ENCODE data around the gene SLC35E2B. TPM values are rescaled to one million over a fixed set of nuclear protein-coding genes. Genes with fewer than 3 reads are reported as not detected.
"Not testable (repeated sequence)": the region's sequence is repeated elsewhere in the genome, so short reads cannot be mapped to it uniquely, and the experiment has no call there.

SLC35E2B gene
- total RNA-seq, 1 experiment from 2014 or later, result 41.7 TPM

- H3K4me1 Mint-ChIP-seq, result no peaks in the 10 kb centered on the region
- H3K14ac ChIP-seq (ENCODE audit: insufficient read depth, low read length), result no peak overlapping the region
- H3K36me3 Mint-ChIP-seq (ENCODE audit: insufficient read depth in 1 of 3, low read depth in 3 of 3), result peaks cover 2 to 10% (median 4%) of the 10 kb centered on the region in 3 experiments; a peak in 6 of 7 replicates
- no peak overlapping the region for H2BK120ac ChIP-seq (ENCODE audit: low read depth, low read length, poor library complexity, severe bottlenecking)
- H3K27ac ChIP-seq (ENCODE audit: insufficient read length, low read depth, low read length), result no peak overlapping the region
- WGBS (ENCODE audit: extremely low coverage, insufficient read length, low lambda C conversion rate), result no CpG with 5 or more reads among the region's 22 CpGs
- no peak overlapping the region for H3K4me2 ChIP-seq (ENCODE audit: insufficient read depth, insufficient read length, low read length)
- H4K91ac ChIP-seq (ENCODE audit: insufficient read length, low read depth, low read length), result no peak overlapping the region
- no peak overlapping the region for H2BK5ac ChIP-seq (ENCODE audit: insufficient read length, low read length)
- H3T11ph ChIP-seq (ENCODE audit: low read length), result no peak overlapping the region
- H3K79me1 ChIP-seq (ENCODE audit: insufficient read depth, low read depth, low read length, poor library complexity, severe bottlenecking), result no peaks in the 10 kb centered on the region
- no peak overlapping the region for H3K4ac ChIP-seq (ENCODE audit: low read depth, low read length)
- no peaks in the 10 kb centered on the region for H4K20me1 ChIP-seq (ENCODE audit: control insufficient read depth, insufficient read depth, insufficient read length)
- H3K9me3 Mint-ChIP-seq, result no peaks in the 10 kb centered on the region
- TF ChIP-seq CTCF (conservative IDR thresholded peaks at IDR 0.05), result no peak
- no peaks in the 10 kb centered on the region for H3K27me3 Mint-ChIP-seq (ENCODE audit: low read depth)
- H2AFZ ChIP-seq (ENCODE audit: low read length), result no peak overlapping the region
- no peak overlapping the region for H3K23ac ChIP-seq (ENCODE audit: insufficient read length, low read depth, low read length)
- no peak overlapping the region for H3K56ac ChIP-seq (ENCODE audit: insufficient read length, low read depth, low read length)
- H3K23me2 ChIP-seq (ENCODE audit: insufficient read length, low read depth, low read length, poor library complexity, severe bottlenecking), result no peaks in the 10 kb centered on the region
- H3K9ac ChIP-seq (ENCODE audit: extremely low read depth, insufficient read length, low read length), result no peak overlapping the region
- no peak overlapping the region for H2BK20ac ChIP-seq (ENCODE audit: low read depth, low read length, poor library complexity, severe bottlenecking)
- H2AK5ac ChIP-seq (ENCODE audit: insufficient read length, low read length), result no peak overlapping the region
- H4K5ac ChIP-seq (ENCODE audit: insufficient read length, low read depth, low read length), result no peak overlapping the region
- no peak overlapping the region for H3K4me3 Mint-ChIP-seq
- H3K27me3 ChIP-seq (ENCODE audit: insufficient read depth, low read length), result no peaks in the 10 kb centered on the region
- no peaks in the 10 kb centered on the region for H3K4me1 ChIP-seq (ENCODE audit: insufficient read depth, low read length)
- no peak overlapping the region for H2BK12ac ChIP-seq (ENCODE audit: insufficient read length, low read depth, low read length)
- H3K79me2 ChIP-seq (ENCODE audit: insufficient read depth, low read length), result no peaks in the 10 kb centered on the region
- no peak for DNase-seq
- no peak overlapping the region for H2BK15ac ChIP-seq (ENCODE audit: low read depth, low read length)
- H4K8ac ChIP-seq (replicated peaks; ENCODE audit: insufficient read length, low read depth, low read length), result no peak overlapping the region
- peak overlapping the region in 2 of 3 experiments; percentile 28 to 59; a peak in 1 of 7 replicates for H3K27ac Mint-ChIP-seq
- no peaks in the 10 kb centered on the region for H3K9me3 ChIP-seq (ENCODE audit: control insufficient read depth, low read depth, low read length)
- H3K18ac ChIP-seq (ENCODE audit: insufficient read length, low read depth, low read length), result no peak overlapping the region
These were observed 11.2 kb upstream of the SLC35E2B start for GRCh38 chr1:1703796-1704195.

GRCh38 chr1:1702506-1702905 lies 9.9 kb upstream of the SLC35E2B start:
- not testable (repeated sequence) for DNase-seq; H3K23ac ChIP-seq (ENCODE audit: insufficient read length, low read depth, low read length); H3K18ac ChIP-seq (ENCODE audit: insufficient read length, low read depth, low read length); H2BK5ac ChIP-seq (ENCODE audit: insufficient read length, low read length); H4K5ac ChIP-seq (ENCODE audit: insufficient read length, low read depth, low read length); H2BK12ac ChIP-seq (ENCODE audit: insufficient read length, low read depth, low read length); H3K79me1 ChIP-seq (ENCODE audit: insufficient read depth, low read depth, low read length, poor library complexity, severe bottlenecking); H3K56ac ChIP-seq (ENCODE audit: insufficient read length, low read depth, low read length); H3K4me3 Mint-ChIP-seq; H3K9me3 Mint-ChIP-seq; H4K91ac ChIP-seq (ENCODE audit: insufficient read length, low read depth, low read length); H4K20me1 ChIP-seq (ENCODE audit: control insufficient read depth, insufficient read depth, insufficient read length); H3K27me3 ChIP-seq (ENCODE audit: insufficient read depth, low read length); H2AK5ac ChIP-seq (ENCODE audit: insufficient read length, low read length); H3K4me1 ChIP-seq (ENCODE audit: insufficient read depth, low read length); H3K9me3 ChIP-seq (ENCODE audit: control insufficient read depth, low read depth, low read length); H3K79me2 ChIP-seq (ENCODE audit: insufficient read depth, low read length); H3K27me3 Mint-ChIP-seq (ENCODE audit: low read depth); H3K9ac ChIP-seq (ENCODE audit: extremely low read depth, insufficient read length, low read length); H3K4me2 ChIP-seq (ENCODE audit: insufficient read depth, insufficient read length, low read length); H3K14ac ChIP-seq (ENCODE audit: insufficient read depth, low read length); H3K36me3 Mint-ChIP-seq (ENCODE audit: insufficient read depth in 1 of 3, low read depth in 3 of 3); H2BK120ac ChIP-seq (ENCODE audit: low read depth, low read length, poor library complexity, severe bottlenecking); H2BK15ac ChIP-seq (ENCODE audit: low read depth, low read length); H3T11ph ChIP-seq (ENCODE audit: low read length); H3K23me2 ChIP-seq (ENCODE audit: insufficient read length, low read depth, low read length, poor library complexity, severe bottlenecking); H3K27ac Mint-ChIP-seq; H2BK20ac ChIP-seq (ENCODE audit: low read depth, low read length, poor library complexity, severe bottlenecking); H3K4ac ChIP-seq (ENCODE audit: low read depth, low read length); H4K8ac ChIP-seq (replicated peaks; ENCODE audit: insufficient read length, low read depth, low read length); H2AFZ ChIP-seq (ENCODE audit: low read length); H3K27ac ChIP-seq (ENCODE audit: insufficient read length, low read depth, low read length); H3K4me1 Mint-ChIP-seq
- WGBS (ENCODE audit: extremely low coverage, insufficient read length, low lambda C conversion rate), result no CpG with 5 or more reads among the region's 18 CpGs
